GM18907 (cell line): Measurements from ENCODE around the gene HECW1.
"Not testable (repeated sequence)": the region's sequence is repeated elsewhere in the genome, so short reads cannot be mapped to it uniquely, and the experiment has no call there.

Experiments used
- ATAC-seq: cut with Tn5 transposase; IDR thresholded peaks from one replicate; pipeline ENCODE4 v1.9.1; 2021; ENCODE audit warnings: mild to moderate bottlenecking, moderate library complexity; ENCODE audit not compliant: unreplicated experiment

HECW1 gene

DNA sequence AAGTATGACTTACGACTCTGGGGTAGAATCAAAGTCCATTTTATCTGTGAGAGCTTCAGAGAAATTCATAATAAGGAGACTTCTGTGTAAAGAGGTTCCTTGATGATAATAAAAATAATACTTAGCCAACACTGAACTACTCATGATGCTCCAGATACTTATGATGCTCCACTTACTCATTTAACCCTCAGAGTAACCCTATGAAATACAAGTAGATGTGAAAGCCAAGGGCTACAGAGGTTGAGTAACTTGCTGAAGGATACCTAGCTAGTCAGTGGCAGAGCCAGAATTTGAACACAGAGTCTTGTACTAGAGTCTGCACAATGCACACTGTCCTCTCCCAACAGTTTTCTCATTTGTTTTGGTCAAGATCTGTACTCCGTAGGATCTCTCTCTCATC lies 89.5 kb downstream of the HECW1 start:
- no peak for ATAC-seq

DNA sequence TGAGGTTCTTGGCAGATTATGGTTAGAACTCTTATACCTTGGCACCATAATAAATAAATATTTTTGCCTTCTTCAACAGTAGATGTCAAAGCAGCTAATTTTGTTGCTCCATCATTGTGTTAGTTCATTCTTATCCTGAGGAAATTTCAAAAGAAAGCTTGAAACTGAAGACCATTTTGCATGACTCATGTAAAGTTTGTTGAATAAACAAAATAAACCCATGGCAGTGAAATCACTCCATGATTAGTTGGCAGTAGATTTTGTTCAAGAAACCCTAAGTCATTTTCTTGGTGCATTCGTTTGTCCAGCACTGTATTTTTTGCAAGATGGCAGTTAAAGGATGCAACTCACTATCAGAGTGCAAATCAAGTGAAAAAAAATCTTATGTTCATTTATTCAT lies 91.6 kb downstream of the HECW1 start:
- ATAC-seq, result no peak

GRCh38 chr7:43205171-43205795 lies 92.8 kb downstream of the HECW1 start:
- ATAC-seq, result no peak

GRCh38 chr7:43208242-43208641 lies 95.8 kb downstream of the HECW1 start:
- ATAC-seq, result no peak

- ATAC-seq, result not testable (repeated sequence)
Observed at GRCh38 chr7:43210539-43210938, 98.1 kb downstream of the HECW1 start.

GRCh38 chr7:43211286-43211685 lies 98.8 kb downstream of the HECW1 start:
- ATAC-seq, result no peak

GRCh38 chr7:43211693-43212092 lies 99.2 kb downstream of the HECW1 start:
- ATAC-seq, result no peak

- no peak for ATAC-seq
Observed at GRCh38 chr7:43212921-43213320, 100.5 kb downstream of the HECW1 start.

DNA sequence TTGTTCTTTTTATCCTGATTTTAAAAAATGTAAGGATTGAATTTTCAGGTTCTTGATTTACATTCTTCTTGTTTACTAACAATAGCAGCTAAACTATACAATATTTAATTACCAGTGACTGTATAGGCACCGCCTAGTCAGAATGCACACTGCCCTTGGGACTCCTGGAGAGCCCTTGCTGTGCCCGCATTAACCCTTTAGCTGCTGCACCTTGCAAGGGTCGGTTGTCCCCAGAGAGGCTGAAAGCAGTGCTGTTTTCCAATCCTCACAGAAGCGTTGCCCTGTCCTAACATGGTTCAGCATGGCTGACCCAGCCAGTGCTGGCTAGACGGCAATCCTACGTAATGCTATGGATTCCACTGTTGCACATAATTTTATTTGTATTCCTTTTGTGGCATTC lies 102.6 kb downstream of the HECW1 start:
- no peak for ATAC-seq

DNA sequence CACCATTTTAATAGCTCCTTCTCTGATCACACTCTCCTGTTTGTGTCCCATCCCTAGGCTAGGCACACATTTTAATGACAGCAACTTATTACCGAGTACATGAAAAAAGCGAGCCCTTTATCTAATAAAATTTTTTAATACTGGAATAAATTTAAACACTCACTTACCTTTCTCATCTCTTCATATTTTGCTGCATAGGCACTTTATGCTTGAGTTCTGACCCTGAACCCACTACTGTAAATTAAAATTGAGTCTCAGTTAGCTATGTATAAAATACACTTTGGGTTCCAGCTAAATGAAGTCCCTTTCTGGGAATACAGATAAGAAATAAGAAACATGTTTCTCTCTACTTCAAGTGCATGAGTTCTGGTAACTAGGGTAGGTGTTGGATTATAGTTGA lies 104.6 kb downstream of the HECW1 start:
- no peak for ATAC-seq

- ATAC-seq, result not testable (repeated sequence)
Observed at GRCh38 chr7:43218901-43219300, 106.5 kb downstream of the HECW1 start.

DNA sequence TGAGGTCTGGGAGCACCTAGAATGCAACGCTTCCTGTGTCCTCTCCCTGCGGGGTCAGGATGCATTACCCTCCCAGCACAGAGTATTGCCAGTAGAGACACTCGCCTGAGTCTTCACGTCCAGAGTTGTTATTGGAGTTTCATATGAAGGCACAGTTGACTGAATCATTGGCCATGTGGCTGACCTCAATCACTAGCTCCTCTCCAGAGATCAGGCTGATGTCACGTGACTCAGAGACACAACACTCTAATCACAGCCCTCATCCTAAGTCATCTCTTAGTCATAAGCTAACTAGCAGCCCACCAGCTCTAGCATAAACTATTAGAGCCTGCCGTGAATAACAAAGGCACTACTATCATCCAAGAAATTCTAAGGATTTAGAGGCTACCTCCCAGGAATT lies 107.8 kb downstream of the HECW1 start:
- no peak for ATAC-seq

DNA sequence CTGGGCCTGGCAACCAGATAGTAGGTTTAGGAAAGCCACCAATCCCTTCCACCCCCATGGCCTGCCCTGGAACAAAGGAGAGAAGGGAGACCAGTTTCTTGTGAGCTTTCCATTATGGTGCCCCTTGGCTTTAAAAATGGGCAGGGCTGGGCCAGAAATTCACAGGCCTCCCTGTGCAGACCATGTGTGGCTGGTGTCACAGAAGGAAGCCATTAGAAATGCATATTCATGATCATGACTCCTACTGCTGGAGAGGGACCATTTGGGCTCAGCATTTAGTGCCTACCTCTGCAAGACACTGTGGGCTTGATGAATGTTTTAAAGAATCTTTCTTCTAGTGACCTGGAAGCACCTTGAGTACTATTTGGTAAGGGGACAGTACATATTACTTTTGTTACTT lies 108.3 kb downstream of the HECW1 start:
- no peak for ATAC-seq

- ATAC-seq, result no peak
Observed at GRCh38 chr7:43229801-43230200, 117.4 kb downstream of the HECW1 start.

DNA sequence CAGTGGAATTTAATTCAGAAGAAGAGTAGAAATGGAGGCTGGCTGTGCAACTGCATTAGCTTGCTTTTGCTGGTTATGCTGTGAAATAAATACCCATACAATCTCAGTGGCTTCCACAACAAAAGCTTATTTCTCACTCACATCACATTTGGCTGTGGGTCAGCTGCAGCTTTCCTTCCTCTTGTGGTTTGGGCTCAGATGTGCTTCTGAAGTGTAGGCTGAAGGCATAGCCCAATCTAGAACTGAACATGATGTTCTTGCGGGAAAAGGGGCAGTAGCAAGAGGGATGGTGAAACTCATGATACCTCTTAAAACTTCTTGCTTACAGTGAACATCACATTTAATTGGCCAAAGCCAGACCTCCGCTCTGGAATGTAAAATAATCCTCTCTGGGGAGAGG lies 119.9 kb downstream of the HECW1 start:
- no peak for ATAC-seq

GRCh38 chr7:43234073-43234472 lies 121.6 kb downstream of the HECW1 start:
- ATAC-seq, result no peak

DNA sequence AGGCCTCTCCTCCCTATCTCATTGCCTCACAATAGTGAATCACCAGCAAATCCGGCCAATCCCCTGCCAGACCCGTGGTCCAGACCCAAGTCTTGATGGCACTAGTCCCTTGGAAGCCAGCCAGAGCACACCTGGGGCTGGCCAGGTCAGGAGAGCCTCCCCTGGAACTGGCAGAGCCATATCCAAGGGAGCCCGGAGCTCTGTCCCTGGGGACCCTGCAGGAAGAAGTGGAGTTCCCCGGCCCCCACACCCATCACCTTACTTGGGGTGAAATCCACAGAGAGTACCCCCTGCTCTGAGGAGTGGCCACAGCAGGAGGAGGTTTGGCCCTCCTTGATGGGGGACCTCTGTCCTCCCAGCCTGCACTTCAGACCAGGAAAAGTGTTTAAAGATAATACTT lies 122.5 kb downstream of the HECW1 start:
- ATAC-seq, result no peak

- ATAC-seq, result no peak
Observed at GRCh38 chr7:43240565-43240964, 128.1 kb downstream of the HECW1 start.

- no peak for ATAC-seq
Observed at GRCh38 chr7:43242628-43243255, 130.3 kb downstream of the HECW1 start.

DNA sequence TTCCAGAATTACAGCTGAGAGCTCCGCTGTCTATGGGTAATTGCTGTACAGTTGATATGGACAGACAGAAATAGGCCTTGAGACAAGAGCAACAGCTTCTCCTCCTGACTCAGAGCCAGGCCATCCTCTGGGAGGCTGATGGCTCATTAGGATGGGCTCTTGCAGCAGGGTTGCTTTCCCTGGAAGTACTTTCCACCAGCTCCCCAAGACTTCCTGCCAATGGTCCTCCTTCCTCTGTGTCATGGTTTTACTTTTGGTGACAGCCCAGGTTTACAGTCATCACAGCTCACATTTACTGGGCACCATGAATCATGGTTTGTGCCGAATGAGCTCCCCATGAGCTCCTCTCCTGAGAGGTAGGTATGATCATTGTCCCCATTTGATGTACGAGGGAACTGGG lies 131.8 kb downstream of the HECW1 start:
- no peak for ATAC-seq

DNA sequence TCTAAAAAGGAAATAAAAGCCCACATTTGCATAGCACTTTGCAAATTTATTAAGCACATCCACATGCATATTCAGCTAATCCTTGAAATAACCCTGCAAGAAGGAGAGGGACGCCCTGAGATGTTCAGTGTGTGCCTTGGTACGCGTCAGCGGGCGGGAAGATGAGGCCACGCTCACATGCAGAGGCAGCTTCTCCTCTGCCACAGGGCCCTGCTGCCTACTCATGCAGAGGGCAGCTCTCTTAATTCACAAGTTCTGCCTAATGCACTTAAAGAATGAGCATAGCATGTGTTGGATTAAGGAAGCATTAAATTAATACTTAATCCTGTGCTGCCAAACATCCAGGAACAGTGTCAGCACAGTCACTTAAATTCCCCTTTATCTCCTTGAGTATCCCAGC lies 132.3 kb downstream of the HECW1 start:
- ATAC-seq, result no peak

- no peak for ATAC-seq
Observed at GRCh38 chr7:43247757-43248156, 135.3 kb downstream of the HECW1 start.

DNA sequence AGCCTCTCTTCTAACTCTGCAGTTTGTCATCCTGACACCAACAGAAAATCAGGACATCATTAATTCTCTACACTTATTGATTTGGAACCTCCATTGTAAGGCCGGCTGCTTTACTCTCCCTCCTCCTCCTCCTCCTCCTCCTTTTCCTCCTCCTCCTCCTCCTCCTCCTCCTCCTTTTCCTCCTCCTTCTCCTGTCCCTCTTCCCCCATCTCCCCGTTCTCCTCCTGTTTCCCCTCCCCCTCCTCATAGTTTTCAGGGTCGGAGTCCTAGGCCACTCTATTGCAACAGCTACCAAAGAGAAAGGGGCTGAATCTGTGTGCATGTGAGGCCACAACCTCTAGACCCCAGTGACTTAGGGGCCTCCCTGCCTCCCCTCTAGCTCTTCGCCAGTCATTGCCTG lies 136.1 kb downstream of the HECW1 start:
- no peak for ATAC-seq
